HG02970 (cell line): ENCODE data around the gene ACRV1.

ENCODE experiments used
- ATAC-seq: cut with Tn5 transposase; IDR thresholded peaks from one replicate; pipeline ENCODE4 v1.9.1; 2021; ENCODE audit warnings: mild to moderate bottlenecking, moderate library complexity, moderate number of reproducible peaks; ENCODE audit not compliant: unreplicated experiment, low FRiP score

The ACRV1 gene

GRCh38 chr11:125663910-125664309 is 16.7 kb downstream of the ACRV1 start:
- no peak for ATAC-seq

GRCh38 chr11:125662689-125663088 is 18.0 kb downstream of the ACRV1 start:
- no peak for ATAC-seq

DNA sequence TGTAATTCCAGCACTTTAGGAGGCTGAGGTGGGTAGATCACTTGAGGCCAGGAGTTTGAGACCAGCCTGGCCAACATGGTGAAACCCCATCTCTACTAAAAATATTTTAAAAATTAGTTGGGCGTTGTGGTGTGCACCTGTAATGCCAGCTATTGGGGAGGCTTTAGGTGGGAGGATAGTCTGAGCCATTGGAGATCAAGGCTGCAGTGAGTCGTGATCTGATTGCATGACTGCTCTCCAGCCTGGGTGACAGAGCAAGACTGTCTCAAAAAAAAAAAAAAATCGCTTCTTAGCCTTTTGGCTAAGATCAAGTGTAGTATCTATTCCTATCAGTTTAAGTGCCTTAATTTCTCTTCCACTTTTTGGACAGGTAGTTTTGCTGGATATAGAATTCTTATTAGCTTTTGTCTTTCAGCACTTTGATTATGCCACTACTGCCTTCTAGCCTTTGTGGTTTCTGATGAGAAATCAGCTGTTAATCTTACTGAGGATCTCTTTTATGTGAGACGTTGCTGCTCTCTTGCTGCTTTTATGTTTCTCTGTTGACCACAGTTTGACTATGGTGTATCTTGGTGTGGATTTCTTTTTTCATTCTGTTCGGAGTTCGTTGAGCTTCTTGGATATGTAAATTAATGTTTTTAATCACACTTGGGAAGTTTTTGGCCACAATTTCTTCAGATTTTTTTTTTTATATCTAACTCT is 31.0 kb downstream of the ACRV1 start:
- ATAC-seq = no peak

DNA sequence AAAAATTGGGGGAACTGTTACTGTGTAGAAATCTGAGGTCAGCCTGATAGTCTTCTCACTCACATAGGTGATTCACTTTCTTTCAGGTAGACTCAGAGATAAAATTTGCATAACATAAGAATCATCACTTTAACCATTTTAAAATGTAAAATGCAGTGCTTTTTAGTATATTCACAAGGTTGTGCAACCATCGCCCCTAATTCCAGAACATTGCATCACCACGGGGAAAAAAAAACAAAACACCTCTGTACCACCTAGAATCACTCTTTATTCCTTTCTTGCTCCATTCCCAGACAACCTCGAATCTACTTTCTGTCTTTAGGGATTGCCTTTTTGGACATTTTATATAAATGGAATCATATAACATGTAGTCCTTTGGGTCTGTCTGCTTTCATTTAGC is 34.8 kb downstream of the ACRV1 start:
- ATAC-seq = no peak

GRCh38 chr11:125638315-125638714 is 42.3 kb downstream of the ACRV1 start:
- no peak for ATAC-seq

DNA sequence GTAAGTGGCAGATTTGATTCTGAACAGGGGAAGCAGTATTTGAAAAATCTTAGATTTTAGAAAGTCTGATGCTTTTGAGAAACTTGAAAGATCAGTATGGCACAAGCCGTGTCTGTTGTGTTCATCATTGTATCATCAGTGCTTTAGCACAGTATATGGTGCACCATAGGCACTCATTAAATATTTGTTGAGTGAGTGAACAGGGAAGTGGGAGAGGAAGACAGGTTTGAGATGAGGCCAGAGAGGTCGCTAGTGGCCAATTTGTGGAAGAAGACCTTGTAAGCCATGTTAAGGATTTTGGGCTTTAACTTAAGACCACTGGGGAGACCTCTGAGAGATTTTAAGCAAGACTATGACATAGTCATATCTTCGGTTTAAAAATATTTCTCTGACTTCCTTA is 42.8 kb downstream of the ACRV1 start:
- no peak for ATAC-seq

DNA sequence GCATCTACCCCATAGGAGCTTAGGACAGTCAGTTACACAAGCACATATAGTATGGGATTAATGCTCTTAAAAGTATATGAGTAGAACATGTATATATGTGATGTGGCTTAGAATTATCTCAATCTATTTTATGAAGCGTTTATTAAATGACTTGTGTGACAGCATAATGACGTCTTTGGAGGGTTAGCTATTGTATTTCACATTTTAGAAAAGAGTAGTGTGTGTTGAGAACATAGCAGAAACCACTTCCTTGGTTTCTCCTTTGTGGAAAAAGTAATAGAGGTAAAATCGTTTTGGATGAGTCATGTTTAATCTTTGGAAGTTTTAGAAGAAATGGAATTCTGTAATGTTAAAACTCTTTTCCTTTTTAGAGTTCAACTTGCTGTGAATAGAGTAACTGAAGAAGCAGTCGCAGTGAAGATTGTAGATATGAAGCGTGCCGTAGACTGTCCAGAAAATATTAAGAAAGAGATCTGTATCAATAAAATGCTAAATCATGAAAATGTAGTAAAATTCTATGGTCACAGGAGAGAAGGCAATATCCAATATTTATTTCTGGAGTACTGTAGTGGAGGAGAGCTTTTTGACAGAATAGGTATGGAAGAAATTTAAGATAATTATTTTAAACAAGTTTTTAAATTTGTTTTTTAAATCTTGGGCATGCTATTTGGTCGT is 53.3 kb downstream of the ACRV1 start:
- no peak for ATAC-seq

- peak; percentile 29 for ATAC-seq
Observed at GRCh38 chr11:125626288-125626950, 54.2 kb downstream of the ACRV1 start.

DNA sequence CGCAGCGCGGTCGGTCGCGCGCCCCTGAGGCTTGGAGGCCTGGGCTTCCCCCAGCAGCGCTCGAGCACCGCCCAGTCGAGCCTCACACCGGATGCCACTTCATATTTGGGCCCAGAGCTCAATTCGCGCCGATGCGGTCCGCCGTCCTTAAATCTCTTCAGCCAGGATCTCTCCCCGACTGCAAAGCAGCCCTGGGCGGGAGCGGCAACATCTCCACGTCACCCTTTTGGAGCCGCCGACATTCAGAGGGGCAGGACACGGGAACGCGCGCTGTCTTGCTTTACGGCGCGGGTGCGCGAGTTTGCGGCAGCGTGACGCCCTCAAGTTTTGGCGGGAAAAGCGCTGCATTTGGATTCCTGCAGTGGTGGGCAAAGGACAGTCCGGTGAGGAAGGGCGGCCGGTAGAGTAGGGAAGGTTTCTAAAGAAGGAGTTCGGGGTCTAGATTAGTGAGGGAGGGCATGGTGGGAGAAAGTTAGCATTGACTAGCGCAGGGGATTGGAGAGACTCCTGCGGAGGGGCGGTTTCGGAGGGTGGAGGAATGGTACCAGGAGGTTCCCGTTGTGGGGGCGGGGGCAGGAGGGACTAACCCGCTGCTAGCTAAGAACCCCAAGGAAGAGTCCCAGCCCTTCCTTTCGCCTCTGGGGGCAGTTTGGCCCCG is 54.9 kb downstream of the ACRV1 start:
- ATAC-seq = peak; percentile 86

DNA sequence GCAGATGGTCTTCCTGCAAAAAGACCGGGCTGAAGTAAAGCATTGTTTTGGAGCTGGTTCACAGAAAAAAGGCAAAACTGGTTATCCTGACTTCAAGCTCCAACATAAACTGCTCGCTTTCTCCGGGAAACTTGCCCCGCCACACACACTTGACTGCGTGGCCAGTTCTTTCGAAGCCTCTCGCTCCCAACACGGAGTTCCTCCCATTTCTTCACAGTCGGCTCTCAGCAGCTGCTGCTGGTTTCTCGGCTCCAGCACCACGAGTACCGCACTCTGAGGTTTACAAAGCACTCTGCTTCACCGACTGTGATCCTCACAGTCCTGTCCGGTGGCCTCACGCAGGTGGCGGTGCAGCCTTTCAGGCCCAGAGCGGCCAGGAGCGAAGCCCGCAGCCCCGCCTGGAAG is 55.4 kb downstream of the ACRV1 start:
- ATAC-seq = no peak

- ATAC-seq = no peak
Observed at GRCh38 chr11:125624756-125625213, 55.9 kb downstream of the ACRV1 start, which contains the start of gene CHEK1. TSS of gene CHEK1 (plus strand) at chr11:125625163. CDS start at chr11:125626769, 1,606 bp downstream.

DNA sequence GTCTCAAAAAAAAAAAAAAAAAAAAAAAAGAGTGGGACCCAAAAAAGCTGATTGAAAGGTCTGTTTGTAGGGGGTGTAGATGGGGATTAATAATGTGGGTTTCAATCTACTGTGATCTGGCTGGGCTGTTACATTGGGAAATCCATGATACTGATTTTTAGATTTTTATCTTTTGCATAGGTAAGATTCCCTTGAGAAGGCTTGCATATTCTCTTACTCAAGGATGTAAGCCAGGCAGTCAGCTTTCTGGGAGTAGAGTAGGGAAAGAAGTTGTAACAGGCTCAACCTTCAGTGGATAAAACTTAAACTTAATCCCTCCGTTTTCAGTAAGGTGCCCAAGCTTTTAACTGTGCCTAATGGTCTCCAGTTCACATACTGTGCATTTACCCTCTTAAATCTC is 57.6 kb downstream of the ACRV1 start:
- ATAC-seq = no peak

- no peak for ATAC-seq
Observed at GRCh38 chr11:125621995-125622394, 58.7 kb downstream of the ACRV1 start.
